GM13976 (cell line): ENCODE data around the gene EML6.
"Not testable (repeated sequence)": the region's sequence is repeated elsewhere in the genome, so short reads cannot be mapped to it uniquely, and the experiment has no call there.

ENCODE experiments used
- DNase-seq: peaks from one replicate; pipeline ENCODE4 v3.0.0; 2012; ENCODE audit warnings: low spot score
- in situ Hi-C: fragments of 300-500 bp; cut with MboI; formaldehyde crosslinking; loops from one replicate; pipeline ENCODE4 v1.12.0; 2022; ENCODE audit warnings: low sequenced_read_pairs, mixed read lengths, inconsistent platforms; ENCODE audit not compliant: unreplicated experiment
- TF ChIP-seq, protein P1 (sequence below): IDR thresholded peaks from 2 replicates; pipeline ENCODE4 v1.5.1; 2012; ENCODE audit warnings: borderline replicate concordance, mild to moderate bottlenecking; ENCODE audit not compliant: insufficient read depth; ENCODE audit errors: extremely low read depth, missing control alignments, control extremely low read depth

The EML6 gene

DNA sequence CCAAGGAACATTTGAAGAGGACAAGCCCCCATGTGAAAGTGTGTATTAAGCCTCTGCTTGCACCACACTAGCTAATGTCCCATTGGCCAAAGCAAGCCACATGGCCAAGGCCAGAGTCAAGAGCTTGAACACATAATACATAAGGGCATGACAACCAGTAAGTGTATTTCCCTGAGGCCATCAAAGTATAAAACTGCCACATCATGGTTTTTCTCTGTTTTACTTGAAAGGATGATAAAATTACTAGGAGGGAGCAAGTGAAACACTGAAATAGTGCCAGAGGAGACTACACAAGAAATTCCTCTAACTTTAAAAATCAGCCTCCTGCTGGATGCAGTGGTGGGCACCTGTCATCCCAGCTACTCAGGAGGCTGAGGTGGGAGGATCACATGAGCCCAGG is 30.9 kb upstream of the EML6 start:
- DNase-seq = no peak
- TF ChIP-seq, protein P1, sequence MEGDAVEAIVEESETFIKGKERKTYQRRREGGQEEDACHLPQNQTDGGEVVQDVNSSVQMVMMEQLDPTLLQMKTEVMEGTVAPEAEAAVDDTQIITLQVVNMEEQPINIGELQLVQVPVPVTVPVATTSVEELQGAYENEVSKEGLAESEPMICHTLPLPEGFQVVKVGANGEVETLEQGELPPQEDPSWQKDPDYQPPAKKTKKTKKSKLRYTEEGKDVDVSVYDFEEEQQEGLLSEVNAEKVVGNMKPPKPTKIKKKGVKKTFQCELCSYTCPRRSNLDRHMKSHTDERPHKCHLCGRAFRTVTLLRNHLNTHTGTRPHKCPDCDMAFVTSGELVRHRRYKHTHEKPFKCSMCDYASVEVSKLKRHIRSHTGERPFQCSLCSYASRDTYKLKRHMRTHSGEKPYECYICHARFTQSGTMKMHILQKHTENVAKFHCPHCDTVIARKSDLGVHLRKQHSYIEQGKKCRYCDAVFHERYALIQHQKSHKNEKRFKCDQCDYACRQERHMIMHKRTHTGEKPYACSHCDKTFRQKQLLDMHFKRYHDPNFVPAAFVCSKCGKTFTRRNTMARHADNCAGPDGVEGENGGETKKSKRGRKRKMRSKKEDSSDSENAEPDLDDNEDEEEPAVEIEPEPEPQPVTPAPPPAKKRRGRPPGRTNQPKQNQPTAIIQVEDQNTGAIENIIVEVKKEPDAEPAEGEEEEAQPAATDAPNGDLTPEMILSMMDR = no peak
- in situ Hi-C loops = no loop called here

DNA sequence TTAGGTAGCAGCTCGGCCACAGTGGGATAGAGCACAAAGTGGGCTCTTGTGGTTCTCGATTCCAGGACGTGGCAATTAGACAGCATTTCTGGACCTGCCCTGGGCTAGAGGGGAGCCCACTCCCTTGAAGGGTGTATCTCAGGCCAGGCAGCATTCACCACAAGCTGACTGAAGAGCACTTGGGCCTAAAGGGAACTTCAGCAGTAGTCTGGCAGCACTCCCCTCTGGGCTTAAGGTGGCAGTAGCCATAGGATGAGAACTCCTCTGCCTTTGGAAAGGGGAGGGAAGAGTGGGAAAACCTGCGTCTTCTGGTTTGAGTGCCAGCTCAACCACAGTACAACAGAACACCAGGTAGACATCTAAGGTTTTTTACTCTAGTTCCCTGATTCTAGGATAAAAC is 28.1 kb upstream of the EML6 start:
- in situ Hi-C loops = no loop called here
- DNase-seq = no peak
- TF ChIP-seq, protein P1 = no peak

DNA sequence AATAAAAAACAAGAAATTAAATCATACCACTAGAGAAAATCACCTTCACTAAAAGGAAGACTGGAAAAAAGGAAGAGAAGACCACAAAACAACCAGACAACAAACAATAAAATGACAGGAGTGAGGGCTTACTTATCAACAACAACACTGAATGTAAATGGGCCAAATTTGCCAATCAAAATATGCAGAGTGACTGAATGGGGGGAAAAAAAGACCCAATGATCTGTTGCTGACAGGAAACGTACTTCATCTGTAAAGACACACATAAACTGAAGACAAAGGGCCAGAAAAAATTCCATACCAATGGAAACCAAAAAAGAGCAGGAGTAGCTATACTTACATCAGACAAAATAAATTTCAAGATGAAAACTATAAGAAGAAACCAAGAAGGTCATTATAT is 25.5 kb upstream of the EML6 start:
- TF ChIP-seq, protein P1 = no peak
- no peak for DNase-seq
- in situ Hi-C loops = no loop called here

DNA sequence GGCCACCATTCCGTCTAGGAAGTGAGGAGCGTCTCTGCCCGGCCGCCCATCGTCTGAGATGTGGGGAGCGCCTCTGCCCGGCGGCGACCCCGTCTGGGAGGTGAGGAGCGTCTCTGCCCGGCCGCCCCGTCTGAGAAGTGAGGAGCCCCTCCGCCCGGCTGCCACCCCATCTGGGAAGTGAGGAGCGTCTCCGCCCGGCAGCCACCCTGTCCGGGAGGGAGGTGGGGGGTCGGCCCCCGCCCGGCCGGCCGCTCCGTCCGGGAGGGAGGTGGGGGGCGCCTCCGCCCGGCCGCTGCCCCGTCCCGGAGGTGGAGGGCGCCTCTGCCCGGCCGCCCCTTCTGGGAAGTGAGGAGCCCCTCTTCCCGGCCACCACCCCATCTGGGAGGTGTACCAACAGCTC is 24.5 kb upstream of the EML6 start:
- DNase-seq, in situ Hi-C loops: not testable (repeated sequence)

DNA sequence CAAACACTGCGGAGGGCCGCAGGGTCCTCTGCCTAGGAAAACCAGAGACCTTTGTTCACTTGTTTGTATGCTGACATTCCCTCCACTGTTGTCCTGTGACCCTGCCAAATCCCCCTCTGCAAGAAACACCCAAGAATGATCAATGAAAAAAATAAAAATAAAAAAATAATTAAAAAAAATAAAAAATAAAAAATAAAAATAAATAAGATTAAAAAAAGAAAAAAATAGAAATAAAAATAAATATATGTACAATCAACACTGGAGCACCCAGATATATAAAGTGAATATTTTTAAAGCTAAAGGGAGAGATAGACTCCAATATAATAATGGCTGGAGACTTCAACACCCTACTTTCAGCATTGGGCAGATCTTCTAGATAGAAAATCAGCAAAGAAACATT is 23.8 kb upstream of the EML6 start:
- TF ChIP-seq, protein P1 = no peak
- in situ Hi-C loops = loop anchor here (10.0 to 25.0 kb wide), 2 partner anchors 175 to 587 kb away; partner anchors contain the start of gene ACYP2
- DNase-seq = no peak

DNA sequence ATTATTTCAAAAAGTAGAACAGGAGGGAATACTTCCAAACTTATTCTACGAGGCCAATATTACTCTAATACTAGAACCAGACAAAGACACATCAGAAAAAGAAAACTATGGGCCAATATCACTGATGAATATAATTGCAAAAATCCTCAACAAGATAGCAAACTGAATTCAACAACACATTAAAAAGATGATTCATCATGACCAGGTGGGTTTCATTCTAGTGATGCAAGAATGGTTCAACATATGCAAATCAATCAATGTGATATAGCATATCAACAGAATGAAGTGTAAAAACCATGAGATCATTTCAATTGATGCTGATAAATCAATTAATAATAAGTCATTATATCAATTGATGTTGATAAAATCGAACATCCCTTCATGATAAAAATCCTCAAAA is 22.4 kb upstream of the EML6 start:
- in situ Hi-C loops = loop anchor here (10.0 to 25.0 kb wide), 2 partner anchors 176 to 589 kb away; partner anchors contain the start of gene ACYP2
- no peak for DNase-seq

DNA sequence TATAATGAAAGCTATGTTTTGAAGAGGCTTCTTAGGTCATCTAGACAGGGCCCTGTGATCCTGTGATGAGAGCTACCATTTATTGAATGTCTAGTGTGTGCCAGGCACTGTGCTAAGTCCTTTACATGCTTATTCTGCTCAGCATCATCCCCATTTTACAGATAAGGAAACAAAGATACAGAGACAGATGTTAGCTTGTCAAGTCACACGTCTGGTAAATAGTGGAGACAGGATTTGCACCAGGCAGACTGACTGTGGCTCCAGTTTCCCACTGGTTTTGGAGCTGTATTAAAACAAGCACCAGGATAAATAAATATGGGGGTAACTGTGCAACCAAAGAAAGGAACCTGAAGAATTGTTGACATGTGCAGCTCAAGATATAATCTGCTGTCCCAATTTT is 19.2 kb upstream of the EML6 start:
- DNase-seq = no peak
- TF ChIP-seq, protein P1 = no peak
- in situ Hi-C loops = loop anchor here (10.0 to 25.0 kb wide), 2 partner anchors 179 to 592 kb away; partner anchors contain the start of gene ACYP2

More for the DNA sequence above, 22.4 kb upstream of the EML6 start:
- TF ChIP-seq, protein P1 = no peak
